ENCODE data around the gene PKD1L1. TPM values are rescaled to one million over a fixed set of nuclear protein-coding genes. Genes with fewer than 3 reads are reported as not detected.

Gene PKD1L1
- total and polyA plus RNA-seq, 12 donors: 0.11 to 1.0 (median 0.17) TPM; not detected in 1

GRCh38 chr7:47807756-47808155 is 140.5 kb downstream of the PKD1L1 start:
- H3K36me3 ChIP-seq (replicated peaks in 1 of 2): no peaks in the 10 kb centered on the region
- H3K4me3 ChIP-seq: no peak overlapping the region
- WGBS, 4 donors: 63 to 87% (median 82%) methylated on average over 4 to 5 of the region's 5 CpGs
- H3K27me3 ChIP-seq: no peaks in the 10 kb centered on the region
- no peak for TF ChIP-seq POLR2A (IDR thresholded peaks at IDR 0.05)
- TF ChIP-seq CTCF (IDR thresholded peaks at IDR 0.05): no peak
- H3K27ac ChIP-seq: peak overlapping the region in 2 of 5 donors; percentile 68 to 79
- intact Hi-C loops (cut with DNase I): no loop called here
- no peaks in the 10 kb centered on the region for H3K9me3 ChIP-seq (replicated peaks in 1 of 3)
- peaks cover 2 to 9% of the 10 kb centered on the region in 2 donors for H3K4me1 ChIP-seq (replicated peaks in 1 of 2)
- peak in 2 of 7 donors; percentile 6 to 51 for DNase-seq

GRCh38 chr7:47807126-47807525 is 141.1 kb downstream of the PKD1L1 start:
- 46 to 60% (median 53%) methylated on average over 3 of the region's 3 CpGs for WGBS, 4 donors
- H3K27me3 ChIP-seq: no peaks in the 10 kb centered on the region
- no peaks in the 10 kb centered on the region for H3K9me3 ChIP-seq (replicated peaks in 1 of 3)
- TF ChIP-seq CTCF (IDR thresholded peaks at IDR 0.05) (no peak), POLR2A (IDR thresholded peaks at IDR 0.05) (no peak)
- no peak overlapping the region for H3K4me3 ChIP-seq
- intact Hi-C loops (cut with DNase I): no loop called here
- peak in 1 of 7 donors; percentile 51 for DNase-seq
- peak overlapping the region in 3 of 5 donors; percentile 9 to 79 (median 68) for H3K27ac ChIP-seq
- H3K4me1 ChIP-seq (replicated peaks in 1 of 2): peaks cover 2 to 9% of the 10 kb centered on the region in 2 donors
- H3K36me3 ChIP-seq (replicated peaks in 1 of 2): no peaks in the 10 kb centered on the region

- intact Hi-C loops (cut with DNase I): no loop called here
Observed at GRCh38 chr7:47806701-47807103, 141.6 kb downstream of the PKD1L1 start.

More at GRCh38 chr7:47806701-47807103, 141.6 kb downstream of the PKD1L1 start:
- H3K27me3 ChIP-seq: no peaks in the 10 kb centered on the region
- no peaks in the 10 kb centered on the region for H3K9me3 ChIP-seq (replicated peaks in 1 of 3)
- no peaks in the 10 kb centered on the region for H3K36me3 ChIP-seq (replicated peaks in 1 of 2)
- no peak overlapping the region for H3K4me3 ChIP-seq
- peaks cover 2 to 9% of the 10 kb centered on the region in 2 donors for H3K4me1 ChIP-seq (replicated peaks in 1 of 2)
- no peak for TF ChIP-seq CTCF (IDR thresholded peaks at IDR 0.05)
- no peak for TF ChIP-seq POLR2A (IDR thresholded peaks at IDR 0.05)
- H3K27ac ChIP-seq: peak overlapping the region in 3 of 5 donors; percentile 9 to 79 (median 68)
- WGBS, 4 donors: 49 to 66% (median 53%) methylated on average over 4 to 7 of the region's 7 CpGs
- peak; percentile 25 to 76 (median 41) for DNase-seq

All from adrenal gland (tissue), 12 donors.